HepG2 (cell line): ENCODE data around the gene SLC25A17. TPM values are rescaled to one million over a fixed set of nuclear protein-coding genes. Genes with fewer than 3 reads are reported as not detected.

ENCODE experiments used
- CEBPB ChIP-seq: IDR thresholded peaks from 2 replicates; pipeline ENCODE4 v1.6.1; 2011; ENCODE audit warnings: low read depth, low read length, improper control_type of control experiment, borderline replicate concordance
- GATAD2A ChIP-seq: IDR thresholded peaks from 2 replicates; pipeline ENCODE4 v1.6.1; 2016
- HMG20B ChIP-seq: conservative IDR thresholded peaks from 2 replicates; pipeline ENCODE4 v1.6.1; 2016; ENCODE audit warnings: missing genetic modification reagents, missing compliant biosample characterization
- MLLT10 ChIP-seq: sonication (generic); formaldehyde crosslinking; IDR thresholded peaks from 2 replicates; pipeline ENCODE4 v1.4.0; 2020; ENCODE audit warnings: missing genetic modification reagents
- POGZ ChIP-seq: sonication (generic); formaldehyde crosslinking; IDR thresholded peaks from 2 replicates; pipeline ENCODE4 v1.4.0; 2020; ENCODE audit warnings: mild to moderate bottlenecking, missing genetic modification reagents
- SNAI1 ChIP-seq: sonication (generic); formaldehyde crosslinking; IDR thresholded peaks from 2 replicates; pipeline ENCODE4 v1.5.0; 2020; ENCODE audit warnings: mild to moderate bottlenecking, missing genetic modification reagents, borderline replicate concordance
- SOX5 ChIP-seq: IDR thresholded peaks from 2 replicates; pipeline ENCODE4 v1.6.1; 2016; ENCODE audit warnings: borderline replicate concordance
- ZMAT3 ChIP-seq: sonication (generic); formaldehyde crosslinking; conservative IDR thresholded peaks from 2 replicates; pipeline ENCODE4 v1.7.0; 2021; ENCODE audit warnings: missing genetic modification reagents
- ZNF234 ChIP-seq: sonication (generic); formaldehyde crosslinking; conservative IDR thresholded peaks from 2 replicates; pipeline ENCODE4 v1.5.1; 2020; ENCODE audit warnings: mild to moderate bottlenecking, missing genetic modification reagents
- ZNF3 ChIP-seq: IDR thresholded peaks from 2 replicates; pipeline ENCODE4 v1.7.0; 2017; ENCODE audit warnings: inconsistent platforms
- ZNF629 ChIP-seq: sonication (generic); formaldehyde crosslinking; conservative IDR thresholded peaks from 2 replicates; pipeline ENCODE4 v1.5.0; 2020; ENCODE audit warnings: missing genetic modification reagents
- ZNF839 ChIP-seq: sonication (generic); formaldehyde crosslinking; IDR thresholded peaks from 2 replicates; pipeline ENCODE4 v1.4.0; 2020; ENCODE audit warnings: missing genetic modification reagents, mild to moderate bottlenecking, borderline replicate concordance
- polyA plus RNA-seq, 8 experiments: library from polyadenylated mRNA; depleted of rRNA in 3 of 8; stranded (reverse) in 7 of 8; unstranded in 1 of 8; fragments of >200 nt; fragmentation: Illumina TruSeq in 4 of 8; extraction: Trizol in 4 of 8; gene quantifications; 2 replicates each; pipeline versions ENCODE4 v1.2.1 to v1.2.3, GENCODE V29; 2011 to 2016; ENCODE audit warnings: low read depth in 4 of 8, missing spikeins in 1 of 8, mixed read lengths in 1 of 8; ENCODE audit not compliant: insufficient read depth in 1 of 8
- total RNA-seq, 5 experiments: library from RNA; depleted of rRNA; stranded (reverse); fragments of >200 nt; fragmentation: Illumina TruSeq; extraction: Trizol; gene quantifications; 2 replicates each; pipeline ENCODE4 v1.2.3, GENCODE V29; 2016; ENCODE audit warnings: low read depth in 1 of 5
- TF ChIP-seq, protein P1 (sequence below): sonication (generic); formaldehyde crosslinking; IDR thresholded peaks from 2 replicates; pipeline ENCODE4 v1.4.0; 2020; ENCODE audit warnings: mild to moderate bottlenecking, missing genetic modification reagents, borderline replicate concordance
- TF ChIP-seq, protein P2 (sequence below): sonication (generic); formaldehyde crosslinking; IDR thresholded peaks from 2 replicates; pipeline ENCODE4 v1.5.0; 2020; ENCODE audit warnings: mild to moderate bottlenecking, missing genetic modification reagents
- TF ChIP-seq, protein P3 (sequence below): sonication (generic); formaldehyde crosslinking; IDR thresholded peaks from 2 replicates; pipeline ENCODE4 v1.4.0; 2020; ENCODE audit warnings: mild to moderate bottlenecking, missing genetic modification reagents
- TF ChIP-seq, protein P4 (sequence below): sonication (generic); formaldehyde crosslinking; IDR thresholded peaks from 2 replicates; pipeline ENCODE4 v1.5.0; 2020; ENCODE audit warnings: mild to moderate bottlenecking, missing genetic modification reagents
- TF ChIP-seq, protein P5 (sequence below): sonication (generic); formaldehyde crosslinking; IDR thresholded peaks from 2 replicates; pipeline ENCODE4 v1.4.0; 2020; ENCODE audit warnings: missing genetic modification reagents, borderline replicate concordance

The SLC25A17 gene
- total and polyA plus RNA-seq, 2 of the 13 experiments (the other 11 are each of a cell fraction or from before 2014, with no cell fraction given) = 15.7 to 27.9 TPM

DNA sequence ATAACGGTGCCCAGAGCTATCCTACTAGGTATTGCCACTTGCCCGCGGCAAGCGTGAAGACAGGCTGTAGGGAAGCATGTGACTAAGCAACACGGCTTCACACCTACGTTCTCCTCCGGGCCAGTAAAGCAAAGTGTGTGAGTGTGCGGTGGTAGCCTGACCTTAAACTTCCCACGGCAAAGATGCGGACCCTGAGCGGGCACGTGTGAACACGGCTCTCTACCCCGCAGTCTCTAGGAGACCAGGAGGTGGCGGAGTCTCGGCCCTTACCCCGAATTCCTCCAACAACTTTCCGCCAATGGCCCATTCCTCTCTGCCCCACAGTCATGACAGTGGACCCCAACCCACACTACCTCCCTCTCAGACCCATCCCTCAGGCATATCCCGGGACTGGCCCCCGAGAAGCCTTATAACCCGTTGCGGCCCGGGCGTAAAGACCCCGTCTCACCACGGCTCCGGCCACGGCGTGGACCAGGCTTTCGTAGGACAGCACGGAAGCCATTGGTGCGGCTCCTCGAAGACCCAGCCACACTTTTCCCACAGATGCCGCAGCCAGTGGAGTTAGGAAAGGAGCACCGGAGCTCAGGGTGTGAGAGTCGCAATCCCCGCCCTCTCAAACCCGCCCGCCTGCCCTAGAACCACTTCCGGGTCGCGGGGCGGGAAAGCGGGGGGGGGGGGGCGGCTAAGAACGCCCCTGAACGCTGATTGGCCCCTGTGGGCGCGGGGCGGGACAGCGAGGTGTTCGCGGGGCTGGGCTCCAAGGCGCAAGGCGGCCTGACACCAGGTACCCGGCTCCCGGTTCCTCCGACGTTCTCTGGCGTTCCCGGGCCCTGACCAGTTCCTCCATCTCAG lies at the start of gene SLC25A17 (continued):
- TF ChIP-seq, protein P1, sequence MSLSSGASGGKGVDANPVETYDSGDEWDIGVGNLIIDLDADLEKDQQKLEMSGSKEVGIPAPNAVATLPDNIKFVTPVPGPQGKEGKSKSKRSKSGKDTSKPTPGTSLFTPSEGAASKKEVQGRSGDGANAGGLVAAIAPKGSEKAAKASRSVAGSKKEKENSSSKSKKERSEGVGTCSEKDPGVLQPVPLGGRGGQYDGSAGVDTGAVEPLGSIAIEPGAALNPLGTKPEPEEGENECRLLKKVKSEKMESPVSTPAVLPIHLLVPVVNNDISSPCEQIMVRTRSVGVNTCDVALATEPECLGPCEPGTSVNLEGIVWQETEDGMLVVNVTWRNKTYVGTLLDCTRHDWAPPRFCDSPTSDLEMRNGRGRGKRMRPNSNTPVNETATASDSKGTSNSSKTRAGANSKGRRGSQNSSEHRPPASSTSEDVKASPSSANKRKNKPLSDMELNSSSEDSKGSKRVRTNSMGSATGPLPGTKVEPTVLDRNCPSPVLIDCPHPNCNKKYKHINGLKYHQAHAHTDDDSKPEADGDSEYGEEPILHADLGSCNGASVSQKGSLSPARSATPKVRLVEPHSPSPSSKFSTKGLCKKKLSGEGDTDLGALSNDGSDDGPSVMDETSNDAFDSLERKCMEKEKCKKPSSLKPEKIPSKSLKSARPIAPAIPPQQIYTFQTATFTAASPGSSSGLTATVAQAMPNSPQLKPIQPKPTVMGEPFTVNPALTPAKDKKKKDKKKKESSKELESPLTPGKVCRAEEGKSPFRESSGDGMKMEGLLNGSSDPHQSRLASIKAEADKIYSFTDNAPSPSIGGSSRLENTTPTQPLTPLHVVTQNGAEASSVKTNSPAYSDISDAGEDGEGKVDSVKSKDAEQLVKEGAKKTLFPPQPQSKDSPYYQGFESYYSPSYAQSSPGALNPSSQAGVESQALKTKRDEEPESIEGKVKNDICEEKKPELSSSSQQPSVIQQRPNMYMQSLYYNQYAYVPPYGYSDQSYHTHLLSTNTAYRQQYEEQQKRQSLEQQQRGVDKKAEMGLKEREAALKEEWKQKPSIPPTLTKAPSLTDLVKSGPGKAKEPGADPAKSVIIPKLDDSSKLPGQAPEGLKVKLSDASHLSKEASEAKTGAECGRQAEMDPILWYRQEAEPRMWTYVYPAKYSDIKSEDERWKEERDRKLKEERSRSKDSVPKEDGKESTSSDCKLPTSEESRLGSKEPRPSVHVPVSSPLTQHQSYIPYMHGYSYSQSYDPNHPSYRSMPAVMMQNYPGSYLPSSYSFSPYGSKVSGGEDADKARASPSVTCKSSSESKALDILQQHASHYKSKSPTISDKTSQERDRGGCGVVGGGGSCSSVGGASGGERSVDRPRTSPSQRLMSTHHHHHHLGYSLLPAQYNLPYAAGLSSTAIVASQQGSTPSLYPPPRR (CRISPR knock-in tag) = no peak
- TF ChIP-seq ZNF839 (CRISPR knock-in tag) (no peak), HMG20B (CRISPR knock-in tag) (no peak), SNAI1 (CRISPR knock-in tag) (peak; percentile 44; the same call in 1 of the 2 replicates), POGZ (peak; percentile 55; the same call in 1 of the 2 replicates), ZNF234 (CRISPR knock-in tag) (no peak), ZNF3 (no peak), CEBPB (no peak), GATAD2A (CRISPR knock-in tag) (0 out of 2 replicates have a peak, but pooled peaks have one; percentile 31), SOX5 (CRISPR knock-in tag) (no peak), ZNF629 (no peak), MLLT10 (CRISPR knock-in tag) (no peak), ZMAT3 (CRISPR knock-in tag) (no peak; the same call in 1 of the 2 replicates)
- TF ChIP-seq, protein P2, sequence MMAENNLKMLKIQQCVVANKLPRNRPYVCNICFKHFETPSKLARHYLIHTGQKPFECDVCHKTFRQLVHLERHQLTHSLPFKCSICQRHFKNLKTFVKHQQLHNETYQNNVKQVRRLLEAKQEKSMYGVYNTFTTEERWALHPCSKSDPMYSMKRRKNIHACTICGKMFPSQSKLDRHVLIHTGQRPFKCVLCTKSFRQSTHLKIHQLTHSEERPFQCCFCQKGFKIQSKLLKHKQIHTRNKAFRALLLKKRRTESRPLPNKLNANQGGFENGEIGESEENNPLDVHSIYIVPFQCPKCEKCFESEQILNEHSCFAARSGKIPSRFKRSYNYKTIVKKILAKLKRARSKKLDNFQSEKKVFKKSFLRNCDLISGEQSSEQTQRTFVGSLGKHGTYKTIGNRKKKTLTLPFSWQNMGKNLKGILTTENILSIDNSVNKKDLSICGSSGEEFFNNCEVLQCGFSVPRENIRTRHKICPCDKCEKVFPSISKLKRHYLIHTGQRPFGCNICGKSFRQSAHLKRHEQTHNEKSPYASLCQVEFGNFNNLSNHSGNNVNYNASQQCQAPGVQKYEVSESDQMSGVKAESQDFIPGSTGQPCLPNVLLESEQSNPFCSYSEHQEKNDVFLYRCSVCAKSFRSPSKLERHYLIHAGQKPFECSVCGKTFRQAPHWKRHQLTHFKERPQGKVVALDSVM (CRISPR knock-in tag) = no peak
- TF ChIP-seq, protein P3, sequence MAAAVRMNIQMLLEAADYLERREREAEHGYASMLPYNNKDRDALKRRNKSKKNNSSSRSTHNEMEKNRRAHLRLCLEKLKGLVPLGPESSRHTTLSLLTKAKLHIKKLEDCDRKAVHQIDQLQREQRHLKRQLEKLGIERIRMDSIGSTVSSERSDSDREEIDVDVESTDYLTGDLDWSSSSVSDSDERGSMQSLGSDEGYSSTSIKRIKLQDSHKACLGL (CRISPR knock-in tag) = peak; percentile 80; the same call in 1 of the 2 replicates
- TF ChIP-seq, protein P4, sequence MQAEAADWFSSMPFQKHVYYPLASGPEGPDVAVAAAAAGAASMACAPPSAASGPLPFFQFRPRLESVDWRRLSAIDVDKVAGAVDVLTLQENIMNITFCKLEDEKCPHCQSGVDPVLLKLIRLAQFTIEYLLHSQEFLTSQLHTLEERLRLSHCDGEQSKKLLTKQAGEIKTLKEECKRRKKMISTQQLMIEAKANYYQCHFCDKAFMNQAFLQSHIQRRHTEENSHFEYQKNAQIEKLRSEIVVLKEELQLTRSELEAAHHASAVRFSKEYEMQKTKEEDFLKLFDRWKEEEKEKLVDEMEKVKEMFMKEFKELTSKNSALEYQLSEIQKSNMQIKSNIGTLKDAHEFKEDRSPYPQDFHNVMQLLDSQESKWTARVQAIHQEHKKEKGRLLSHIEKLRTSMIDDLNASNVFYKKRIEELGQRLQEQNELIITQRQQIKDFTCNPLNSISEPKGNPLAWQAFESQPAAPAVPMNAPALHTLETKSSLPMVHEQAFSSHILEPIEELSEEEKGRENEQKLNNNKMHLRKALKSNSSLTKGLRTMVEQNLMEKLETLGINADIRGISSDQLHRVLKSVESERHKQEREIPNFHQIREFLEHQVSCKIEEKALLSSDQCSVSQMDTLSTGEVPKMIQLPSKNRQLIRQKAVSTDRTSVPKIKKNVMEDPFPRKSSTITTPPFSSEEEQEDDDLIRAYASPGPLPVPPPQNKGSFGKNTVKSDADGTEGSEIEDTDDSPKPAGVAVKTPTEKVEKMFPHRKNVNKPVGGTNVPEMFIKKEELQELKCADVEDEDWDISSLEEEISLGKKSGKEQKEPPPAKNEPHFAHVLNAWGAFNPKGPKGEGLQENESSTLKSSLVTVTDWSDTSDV = peak; percentile 82; the same call in 1 of the 2 replicates
- TF ChIP-seq, protein P5, sequence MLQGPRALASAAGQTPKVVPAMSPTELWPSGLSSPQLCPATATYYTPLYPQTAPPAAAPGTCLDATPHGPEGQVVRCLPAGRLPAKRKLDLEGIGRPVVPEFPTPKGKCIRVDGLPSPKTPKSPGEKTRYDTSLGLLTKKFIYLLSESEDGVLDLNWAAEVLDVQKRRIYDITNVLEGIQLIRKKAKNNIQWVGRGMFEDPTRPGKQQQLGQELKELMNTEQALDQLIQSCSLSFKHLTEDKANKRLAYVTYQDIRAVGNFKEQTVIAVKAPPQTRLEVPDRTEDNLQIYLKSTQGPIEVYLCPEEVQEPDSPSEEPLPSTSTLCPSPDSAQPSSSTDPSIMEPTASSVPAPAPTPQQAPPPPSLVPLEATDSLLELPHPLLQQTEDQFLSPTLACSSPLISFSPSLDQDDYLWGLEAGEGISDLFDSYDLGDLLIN (CRISPR knock-in tag) = no peak
